BLaER1 (cell line): ENCODE measurements around the gene SMIM28.
"Not testable (repeated sequence)": the region's sequence is repeated elsewhere in the genome, so short reads cannot be mapped to it uniquely, and the experiment has no call there.

Experiments
- H3K27ac ChIP-seq: shearing (Covaris generic); formaldehyde crosslinking; 2 replicates; pipeline ENCODE4 v1.8.1; 2022
- H3K27me3 ChIP-seq: shearing (Covaris generic); formaldehyde crosslinking; 2 replicates; pipeline ENCODE4 v1.8.1; 2022
- H3K36me3 ChIP-seq: shearing (Covaris generic); formaldehyde crosslinking; 2 replicates; pipeline ENCODE4 v1.8.1; 2022
- H3K4me1 ChIP-seq: shearing (Covaris generic); formaldehyde crosslinking; 2 replicates; pipeline ENCODE4 v1.8.1; 2022
- H3K4me2 ChIP-seq: shearing (Covaris generic); formaldehyde crosslinking; 2 replicates; pipeline ENCODE4 v1.8.1; 2022
- H3K4me3 ChIP-seq: shearing (Covaris generic); formaldehyde crosslinking; 2 replicates; pipeline ENCODE4 v1.8.1; 2022
- H3K9ac ChIP-seq: shearing (Covaris generic); formaldehyde crosslinking; 2 replicates; pipeline ENCODE4 v1.8.1; 2022
- H3K9me3 ChIP-seq: shearing (Covaris generic); formaldehyde crosslinking; 2 replicates; pipeline ENCODE4 v1.8.1; 2022
- H4K20me1 ChIP-seq: shearing (Covaris generic); formaldehyde crosslinking; 2 replicates; pipeline ENCODE4 v1.8.1; 2022
- Cebpa-rat ChIP-seq: shearing (Covaris generic); IDR thresholded peaks from 2 replicates; pipeline ENCODE4 v1.8.1; 2022

SMIM28 gene

GRCh38 chr6:138343112-138343511, 34.6 kb upstream of the SMIM28 start:
- Histone ChIP-seq H3K4me2 (no peak overlapping the region), H3K36me3 (no peaks in the 10 kb centered on the region), H4K20me1 (no peaks in the 10 kb centered on the region), H3K27me3 (no peaks in the 10 kb centered on the region), H3K4me3 (no peak overlapping the region), H3K27ac (no peak overlapping the region), H3K4me1 (no peaks in the 10 kb centered on the region), H3K9ac (no peak overlapping the region), H3K9me3 (no peaks in the 10 kb centered on the region)
- TF ChIP-seq Cebpa-rat, result no peak

- Histone ChIP-seq H4K20me1 (no peaks in the 10 kb centered on the region), H3K27ac (no peak overlapping the region), H3K4me1 (no peaks in the 10 kb centered on the region), H3K9ac (no peak overlapping the region), H3K4me3 (no peak overlapping the region), H3K36me3 (no peaks in the 10 kb centered on the region), H3K27me3 (no peaks in the 10 kb centered on the region), H3K9me3 (no peaks in the 10 kb centered on the region), H3K4me2 (no peak overlapping the region)
- TF ChIP-seq Cebpa-rat, result no peak
Measured at GRCh38 chr6:138345565-138346285, 32.0 kb upstream of the SMIM28 start.

GRCh38 chr6:138346302-138347195, 31.2 kb upstream of the SMIM28 start:
- no peaks in the 10 kb centered on the region for H3K36me3 ChIP-seq
- no peaks in the 10 kb centered on the region for H3K27me3 ChIP-seq
- H3K4me3 ChIP-seq, result no peak overlapping the region
- no peak overlapping the region for H3K4me2 ChIP-seq
- H3K9me3 ChIP-seq, result no peaks in the 10 kb centered on the region
- no peak overlapping the region for H3K9ac ChIP-seq
- H4K20me1 ChIP-seq, result no peaks in the 10 kb centered on the region
- H3K27ac ChIP-seq, result no peak overlapping the region
- no peaks in the 10 kb centered on the region for H3K4me1 ChIP-seq
- no peak for TF ChIP-seq Cebpa-rat

GRCh38 chr6:138347864-138348263, 29.8 kb upstream of the SMIM28 start:
- Histone ChIP-seq H3K4me3 (no peak overlapping the region), H3K27me3 (no peaks in the 10 kb centered on the region), H4K20me1 (no peaks in the 10 kb centered on the region), H3K27ac (no peak overlapping the region), H3K4me2 (no peak overlapping the region), H3K9ac (no peak overlapping the region), H3K9me3 (no peaks in the 10 kb centered on the region), H3K36me3 (no peaks in the 10 kb centered on the region), H3K4me1 (no peaks in the 10 kb centered on the region)
- TF ChIP-seq Cebpa-rat, result no peak

- no peak for TF ChIP-seq Cebpa-rat
- Histone ChIP-seq H3K36me3 (no peaks in the 10 kb centered on the region), H3K4me1 (no peaks in the 10 kb centered on the region), H4K20me1 (no peaks in the 10 kb centered on the region), H3K4me2 (no peak overlapping the region), H3K27ac (no peak overlapping the region), H3K9me3 (no peaks in the 10 kb centered on the region), H3K4me3 (no peak overlapping the region), H3K27me3 (no peaks in the 10 kb centered on the region), H3K9ac (no peak overlapping the region)
Measured at GRCh38 chr6:138349891-138350290, 27.8 kb upstream of the SMIM28 start.

GRCh38 chr6:138357928-138358327, 19.8 kb upstream of the SMIM28 start:
- no peaks in the 10 kb centered on the region for H3K9me3 ChIP-seq
- H3K9ac ChIP-seq, result no peak overlapping the region
- no peaks in the 10 kb centered on the region for H3K36me3 ChIP-seq
- H4K20me1 ChIP-seq, result no peaks in the 10 kb centered on the region
- H3K4me3 ChIP-seq, result no peak overlapping the region
- H3K4me1 ChIP-seq, result no peaks in the 10 kb centered on the region
- H3K27ac ChIP-seq, result no peak overlapping the region
- no peak overlapping the region for H3K4me2 ChIP-seq
- no peaks in the 10 kb centered on the region for H3K27me3 ChIP-seq
- TF ChIP-seq Cebpa-rat, result no peak

- not testable (repeated sequence) for H3K9ac ChIP-seq, H4K20me1 ChIP-seq, H3K4me3 ChIP-seq, H3K36me3 ChIP-seq, H3K9me3 ChIP-seq, H3K27me3 ChIP-seq, H3K4me2 ChIP-seq, H3K27ac ChIP-seq, H3K4me1 ChIP-seq
Measured at GRCh38 chr6:138368684-138369083, 9.0 kb upstream of the SMIM28 start.

- Histone ChIP-seq H3K9ac (no peak overlapping the region), H3K36me3 (no peaks in the 10 kb centered on the region), H3K4me1 (no peaks in the 10 kb centered on the region), H3K4me2 (no peak overlapping the region), H3K27me3 (no peaks in the 10 kb centered on the region), H3K27ac (no peak overlapping the region), H3K4me3 (no peak overlapping the region), H4K20me1 (no peaks in the 10 kb centered on the region), H3K9me3 (no peaks in the 10 kb centered on the region)
- TF ChIP-seq Cebpa-rat, result no peak
Measured at GRCh38 chr6:138370631-138371451, 6.9 kb upstream of the SMIM28 start.

GRCh38 chr6:138371452-138371711, 6.3 kb upstream of the SMIM28 start:
- no peak overlapping the region for H3K27ac ChIP-seq
- H3K4me2 ChIP-seq, result no peak overlapping the region
- no peaks in the 10 kb centered on the region for H3K9me3 ChIP-seq
- no peaks in the 10 kb centered on the region for H3K36me3 ChIP-seq
- H3K4me3 ChIP-seq, result no peak overlapping the region
- no peaks in the 10 kb centered on the region for H3K4me1 ChIP-seq
- no peak overlapping the region for H3K9ac ChIP-seq
- TF ChIP-seq Cebpa-rat, result no peak
- no peaks in the 10 kb centered on the region for H4K20me1 ChIP-seq
- no peaks in the 10 kb centered on the region for H3K27me3 ChIP-seq

GRCh38 chr6:138371720-138372119, 6.0 kb upstream of the SMIM28 start:
- Histone ChIP-seq H3K9me3 (no peaks in the 10 kb centered on the region), H3K9ac (no peak overlapping the region), H4K20me1 (no peaks in the 10 kb centered on the region), H3K4me3 (no peak overlapping the region), H3K27ac (no peak overlapping the region), H3K36me3 (no peaks in the 10 kb centered on the region), H3K4me2 (no peak overlapping the region), H3K27me3 (no peaks in the 10 kb centered on the region), H3K4me1 (no peaks in the 10 kb centered on the region)
- TF ChIP-seq Cebpa-rat, result no peak
